Skin of body (tissue), 2 donors: ENCODE data around the gene UBTD1. TPM values are rescaled to one million over a fixed set of nuclear protein-coding genes. Genes with fewer than 3 reads are reported as not detected.
"Not testable (repeated sequence)": the region's sequence is repeated elsewhere in the genome, so short reads cannot be mapped to it uniquely, and the experiment has no call there.

Experiments
- DNase-seq: peaks from one replicate; lab custom pipeline; 2025; lab: John Stamatoyannopoulos, UW
- total RNA-seq: library from RNA; depleted of rRNA; stranded (reverse); fragments of >200 nt; gene quantifications from one replicate; pipeline ENCODE4 v1.2.3, GENCODE V29; 2014

The UBTD1 gene
- total RNA-seq, 1 donor from 2014 or later, result 5.6 TPM

DNA sequence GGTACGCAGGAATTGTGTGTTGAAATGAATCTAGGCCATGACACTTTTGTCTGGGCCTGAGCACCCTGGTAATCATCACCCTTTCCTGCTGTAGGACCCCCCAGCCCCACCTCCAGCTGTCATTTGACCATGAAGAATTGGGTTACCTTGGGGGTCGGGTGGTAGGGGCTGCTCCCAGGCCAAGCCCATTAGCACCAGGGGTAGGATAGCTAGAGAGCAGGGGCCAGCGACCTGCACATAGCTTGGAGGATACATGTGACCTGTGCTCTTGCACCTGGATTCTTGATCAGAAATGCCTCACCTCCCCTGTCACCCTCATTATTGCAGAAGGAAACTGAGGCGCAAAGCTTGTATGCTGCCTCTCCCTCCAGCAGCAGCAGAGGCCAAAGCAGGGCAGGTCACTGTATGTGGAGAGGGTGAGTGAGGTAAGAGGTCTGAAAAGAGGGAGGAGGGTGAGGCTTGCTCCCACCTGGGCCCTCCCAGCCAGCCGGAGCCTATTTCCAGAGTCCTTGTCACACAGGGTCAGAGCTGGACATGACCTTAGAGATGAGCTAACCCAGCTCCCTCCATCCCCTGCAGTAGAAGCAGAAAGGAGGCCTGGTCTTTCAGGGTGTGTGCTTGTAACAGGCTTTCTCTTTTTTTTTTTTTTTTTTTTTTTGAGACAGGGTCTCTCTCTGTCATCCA is 38.6 kb downstream of the UBTD1 start:
- DNase-seq, result no peak

DNA sequence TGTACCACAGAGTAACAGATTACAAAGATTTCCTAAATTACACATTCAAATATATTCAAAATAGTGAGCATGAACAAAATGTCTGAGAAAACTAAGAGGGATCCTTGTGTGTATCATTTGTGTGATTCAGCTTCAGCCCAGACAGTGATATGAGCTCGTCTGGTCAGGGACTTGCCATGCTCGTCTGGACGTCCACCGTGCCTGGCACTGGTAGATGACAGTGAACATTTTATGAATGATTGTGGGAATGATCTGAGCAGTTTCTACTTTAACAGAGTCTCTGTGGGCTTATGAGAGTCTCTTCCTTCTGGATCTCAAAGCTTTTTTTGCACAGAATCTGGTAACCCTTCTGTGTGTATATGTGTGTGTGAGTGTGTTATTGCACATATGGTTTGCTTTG is 39.7 kb downstream of the UBTD1 start:
- DNase-seq, result no peak

DNA sequence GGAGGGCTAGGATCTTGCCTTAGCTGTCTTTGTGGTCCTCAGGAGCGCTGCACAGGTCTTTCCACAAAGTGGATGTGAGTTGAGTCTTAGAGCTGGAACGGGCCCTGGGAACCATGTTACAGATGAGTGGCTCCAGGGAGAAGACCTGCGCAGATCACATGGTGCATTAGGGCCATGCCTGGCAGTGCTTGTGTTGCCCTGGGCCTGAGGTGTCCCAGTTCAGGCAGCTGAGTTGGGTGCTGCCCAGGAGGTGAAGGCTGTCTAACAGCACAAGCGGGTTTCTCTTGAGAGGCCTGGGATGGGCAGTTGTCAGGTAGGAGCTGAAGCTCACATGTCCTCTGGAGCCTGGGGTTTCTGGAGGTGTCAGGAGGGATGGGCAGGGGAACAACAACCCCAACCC is 40.1 kb downstream of the UBTD1 start:
- no peak for DNase-seq

DNA sequence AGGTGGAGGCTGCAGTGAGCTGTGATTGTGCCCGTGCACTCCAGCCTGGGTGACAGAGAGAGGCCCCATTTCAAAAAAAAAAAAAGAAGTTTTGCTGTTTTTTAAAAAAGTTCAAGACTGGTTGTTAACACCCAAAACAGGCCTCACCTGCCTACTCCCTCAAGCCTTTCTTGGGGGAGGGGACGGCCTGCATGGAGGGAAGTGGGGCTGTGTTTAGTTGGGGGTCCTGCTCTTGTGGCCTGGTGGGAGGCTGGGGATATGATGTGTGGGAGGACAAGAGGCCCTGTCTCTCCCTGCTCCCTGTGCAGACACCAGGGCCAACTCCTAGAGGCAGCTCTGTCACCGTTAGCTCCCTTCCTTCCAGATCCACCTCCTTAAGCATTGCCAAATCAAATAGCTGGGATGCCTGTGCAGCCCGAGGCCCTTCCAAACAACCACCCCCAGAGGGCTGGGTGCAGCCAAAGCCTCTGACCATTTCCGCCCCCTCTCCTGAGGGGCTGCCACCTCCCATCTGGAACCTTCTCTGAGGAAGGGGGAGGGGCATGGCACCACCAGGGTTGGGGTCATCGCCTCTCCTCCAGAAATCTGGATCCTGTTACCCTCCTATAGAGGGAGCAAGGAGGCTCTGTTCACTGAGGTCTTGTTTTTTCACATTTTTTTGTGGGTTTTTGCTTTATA is 40.9 kb downstream of the UBTD1 start:
- no peak for DNase-seq

DNA sequence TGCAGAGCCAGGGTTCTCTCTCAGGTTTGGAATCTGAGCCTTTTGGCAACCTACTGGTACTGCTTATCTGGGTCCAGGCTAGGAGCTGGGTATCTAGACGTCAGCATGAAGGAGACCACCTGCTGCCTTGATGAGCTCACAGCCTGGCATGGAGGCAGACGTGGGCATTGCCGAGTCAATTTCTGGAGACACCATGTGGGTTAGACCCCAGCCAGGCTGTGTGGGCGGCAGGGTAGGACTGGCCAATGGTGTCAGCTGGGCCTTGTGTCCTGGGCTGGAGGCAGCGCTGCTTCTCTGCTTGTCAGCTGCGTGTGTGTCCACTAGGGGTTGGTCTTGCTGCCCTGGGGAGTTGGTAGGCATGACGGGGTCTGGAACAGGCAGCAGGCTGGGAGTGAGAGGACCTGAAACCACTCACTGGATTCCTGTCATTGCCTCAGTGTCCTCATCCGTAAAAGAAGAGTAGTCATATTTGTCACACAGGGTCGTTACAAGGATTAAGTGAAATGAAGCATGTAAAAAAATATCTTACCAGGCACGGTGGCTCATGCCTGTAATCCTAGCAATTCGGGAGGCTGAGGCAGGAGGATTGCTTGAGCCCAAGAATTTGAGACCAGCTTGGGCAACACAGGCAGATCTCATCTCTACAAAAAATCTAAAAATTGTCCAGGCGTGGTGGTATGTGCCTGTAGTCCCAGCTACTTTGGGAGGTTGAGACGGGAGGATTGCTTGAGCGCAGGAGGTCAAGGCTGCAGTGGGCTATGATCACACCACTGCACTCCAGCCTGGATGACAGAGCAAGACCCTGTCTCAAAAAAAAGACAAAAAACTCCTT is 42.2 kb downstream of the UBTD1 start:
- no peak for DNase-seq

DNA sequence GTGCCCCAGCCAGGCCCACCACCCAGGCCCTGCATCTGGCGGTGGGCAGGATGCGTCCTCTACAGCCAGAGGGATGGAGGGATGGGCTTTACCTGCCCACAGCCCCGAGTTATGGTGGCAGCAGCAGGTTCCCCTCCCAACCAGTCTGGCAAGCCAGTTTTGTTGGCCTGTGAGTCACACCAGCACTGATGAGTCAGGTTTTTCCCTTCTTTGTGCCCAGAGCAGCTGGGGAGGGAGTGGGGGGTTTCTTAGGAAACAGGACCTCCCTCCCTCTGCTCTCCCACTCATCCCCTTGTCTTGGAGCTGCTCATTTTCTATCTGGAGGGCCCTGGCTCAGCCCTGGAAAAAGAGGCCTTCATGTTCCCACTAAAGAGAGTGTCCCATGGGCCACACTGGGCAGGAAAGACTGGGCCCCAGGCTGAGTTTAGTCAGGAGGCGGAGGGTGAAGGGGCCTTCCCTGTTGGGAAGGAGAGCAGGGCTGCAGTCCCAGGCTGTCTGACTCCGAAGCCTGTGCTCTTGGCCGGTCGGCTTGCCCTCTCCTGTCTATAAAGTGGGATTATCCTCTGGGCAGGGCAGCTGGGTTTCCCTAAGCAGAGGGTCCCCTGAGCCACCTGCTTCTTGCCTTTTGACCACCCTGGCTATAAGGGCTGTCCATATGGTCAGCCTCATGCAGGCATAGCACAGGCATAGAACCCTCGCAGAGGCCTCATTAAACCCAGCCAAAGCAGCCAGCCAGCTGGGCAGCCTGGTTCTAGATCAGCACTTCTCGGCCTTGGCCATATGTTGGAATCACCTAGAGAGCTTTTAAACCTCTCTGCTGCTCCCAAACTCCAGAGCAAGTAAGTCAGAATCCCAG is 43.7 kb downstream of the UBTD1 start:
- DNase-seq, result peak; percentile 88

DNA sequence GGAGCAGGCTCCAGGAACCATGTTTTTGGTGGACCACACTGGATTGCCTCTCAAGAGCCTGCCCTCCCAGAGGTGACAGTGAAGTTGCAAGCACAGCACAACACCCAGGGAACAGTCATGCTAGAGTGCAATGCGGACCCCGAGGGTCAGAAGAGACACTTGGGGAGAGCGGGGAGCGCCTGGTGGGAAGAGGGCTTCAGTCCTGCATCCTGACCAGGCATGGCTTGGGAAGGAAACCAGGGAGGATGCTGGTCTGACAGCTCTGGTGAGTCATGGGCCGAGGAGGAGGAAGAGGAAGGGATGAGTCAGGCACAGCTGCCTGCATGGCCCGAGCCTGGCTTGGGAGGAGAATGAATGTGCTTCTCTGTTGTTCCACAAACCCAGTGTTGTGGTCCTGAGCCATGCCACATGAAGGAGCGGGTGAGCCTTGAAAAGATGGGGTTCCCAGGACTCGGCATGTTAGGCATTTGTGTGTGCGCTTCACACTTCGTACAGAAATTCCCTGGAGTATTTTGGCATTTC is 44.4 kb downstream of the UBTD1 start:
- peak; percentile 67 for DNase-seq

DNA sequence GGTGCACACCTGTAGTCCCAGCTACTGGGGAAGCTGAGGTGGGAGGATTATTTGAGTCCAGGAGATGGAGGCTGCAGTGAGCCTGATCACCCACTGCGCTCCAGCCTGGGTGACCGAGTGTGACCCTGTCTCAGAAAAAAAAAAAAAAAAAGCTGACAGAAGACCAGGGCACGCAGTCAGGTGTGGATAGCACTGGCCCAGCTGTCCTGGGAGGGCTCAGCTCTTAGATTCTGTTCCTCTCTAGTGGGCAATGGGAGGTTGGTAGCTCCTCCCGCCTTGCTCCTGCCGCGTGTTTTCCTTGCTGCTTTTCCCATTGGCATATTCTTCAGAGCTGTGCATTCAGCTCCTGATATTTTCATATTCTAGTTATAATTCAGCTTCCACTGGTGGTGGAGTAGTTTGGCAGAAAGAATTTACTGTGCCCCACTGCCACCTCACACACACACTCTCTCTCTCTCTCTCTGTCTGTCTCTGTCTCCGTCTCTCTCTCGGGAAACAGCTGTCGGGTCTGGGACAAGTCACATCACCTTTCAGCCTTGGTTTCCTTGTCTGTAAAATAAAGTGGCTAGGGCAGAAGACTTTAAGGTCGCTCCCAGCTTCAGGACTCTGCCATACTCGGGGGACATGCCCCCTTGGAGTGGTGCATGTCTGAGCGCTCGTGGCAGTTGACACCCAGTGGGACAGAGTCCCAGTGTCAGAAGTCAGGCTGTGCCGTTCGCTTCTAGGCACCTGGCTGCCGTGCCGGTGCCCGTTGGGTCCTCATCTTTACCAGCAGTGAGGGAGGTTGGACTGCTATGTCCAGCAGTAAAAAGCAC is 47.9 kb downstream of the UBTD1 start:
- DNase-seq, result no peak

DNA sequence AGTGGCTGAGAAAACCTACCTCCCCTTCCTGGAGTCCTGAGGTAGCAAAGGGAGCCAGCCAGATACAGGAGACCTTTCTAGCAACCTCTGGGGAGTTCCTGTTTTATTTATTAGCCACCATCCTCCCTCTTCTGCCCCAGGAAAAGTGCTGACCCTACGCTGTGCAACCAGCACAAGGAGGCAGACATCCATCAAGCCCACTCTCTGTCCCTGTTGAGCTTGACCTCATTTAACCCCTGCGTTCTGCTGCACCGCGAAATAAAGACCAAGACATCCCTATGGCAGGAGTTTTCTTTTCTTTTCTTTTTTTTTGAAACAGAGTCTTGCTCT is 48.5 kb downstream of the UBTD1 start:
- no peak for DNase-seq

DNA sequence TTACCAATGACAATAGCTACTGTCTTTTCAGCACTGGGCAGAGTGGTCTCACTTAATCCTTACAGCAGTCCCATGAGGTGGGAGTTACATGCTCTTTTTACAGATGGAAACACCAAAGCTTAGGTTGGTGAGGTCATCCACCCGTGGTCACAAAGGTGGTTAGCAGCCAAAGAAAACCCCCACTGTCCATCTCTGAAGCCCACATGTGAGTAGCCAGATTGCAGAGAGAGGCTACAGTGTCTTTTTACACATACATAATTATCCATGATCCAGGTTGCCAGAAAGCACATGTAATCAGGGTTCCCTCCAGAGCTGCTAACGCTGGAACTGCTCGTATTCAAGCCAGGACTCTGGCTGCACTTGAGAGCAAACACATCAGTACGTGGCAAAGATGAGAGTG is 49.2 kb downstream of the UBTD1 start:
- DNase-seq, result no peak

DNA sequence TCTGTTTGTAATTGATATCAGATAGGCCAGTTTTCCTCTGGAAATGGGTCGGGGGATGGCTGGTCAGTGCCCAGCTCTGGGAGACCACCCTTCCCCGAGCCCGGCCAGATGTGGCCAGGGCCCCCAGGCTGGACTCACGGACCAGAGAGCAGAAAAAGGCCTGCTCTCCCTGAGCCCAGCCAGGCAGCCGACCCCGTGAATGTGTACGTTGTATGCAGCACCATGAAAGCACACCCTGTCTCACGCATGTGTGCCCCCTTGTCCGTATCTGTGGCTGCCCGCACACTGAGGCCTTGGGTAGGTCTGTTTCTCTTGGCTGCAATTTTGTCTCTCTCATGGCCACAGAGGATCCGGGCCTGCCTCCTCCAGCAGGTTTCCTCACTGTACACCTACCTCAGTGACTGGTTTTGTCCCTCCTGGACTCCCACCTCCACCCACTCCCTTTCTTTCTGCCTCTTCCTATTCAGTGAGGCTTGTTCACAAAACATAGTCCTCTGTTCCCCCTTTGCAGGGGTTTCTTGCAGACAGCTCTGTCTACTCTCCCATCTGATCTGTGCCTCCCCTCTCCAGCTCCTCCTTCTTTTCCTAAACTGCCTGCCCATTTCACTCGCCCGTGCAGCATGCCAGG is 50.2 kb downstream of the UBTD1 start:
- DNase-seq, result no peak

DNA sequence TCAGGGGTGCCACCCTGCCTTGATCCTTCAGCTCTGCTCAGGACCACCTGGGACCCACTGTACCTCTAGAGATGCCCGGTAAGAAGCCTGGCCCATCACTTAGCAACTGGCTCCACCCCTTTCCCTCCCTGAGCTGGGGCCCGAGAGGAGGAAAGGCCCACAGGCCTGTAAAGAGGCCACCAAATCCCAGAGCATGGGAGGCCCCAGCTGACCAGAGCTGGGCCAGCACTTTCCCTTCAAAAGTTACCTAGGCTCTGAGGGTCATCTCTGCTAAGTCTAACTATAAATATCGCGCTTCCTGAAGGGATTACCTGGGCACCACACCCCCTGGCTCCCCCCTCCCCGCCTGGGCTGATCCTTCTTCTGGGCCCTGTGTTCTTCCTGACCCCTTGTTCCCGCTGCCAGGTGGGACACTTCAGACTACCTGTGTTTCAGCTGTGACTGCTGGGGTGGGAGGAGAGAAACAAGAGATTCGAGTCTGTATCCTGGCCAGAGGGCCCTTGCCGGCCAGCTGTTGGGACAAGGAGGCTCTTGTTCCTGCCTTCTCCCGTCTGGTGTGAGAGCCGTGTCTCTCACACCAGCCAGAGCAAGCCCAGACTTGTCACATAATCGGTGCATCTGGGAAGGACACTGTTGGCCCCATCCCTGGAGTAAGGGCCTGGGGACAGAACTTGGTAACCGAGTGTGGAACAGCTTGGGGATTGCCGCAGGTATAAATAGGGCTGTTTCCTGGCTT is 51.0 kb downstream of the UBTD1 start:
- DNase-seq, result no peak

DNA sequence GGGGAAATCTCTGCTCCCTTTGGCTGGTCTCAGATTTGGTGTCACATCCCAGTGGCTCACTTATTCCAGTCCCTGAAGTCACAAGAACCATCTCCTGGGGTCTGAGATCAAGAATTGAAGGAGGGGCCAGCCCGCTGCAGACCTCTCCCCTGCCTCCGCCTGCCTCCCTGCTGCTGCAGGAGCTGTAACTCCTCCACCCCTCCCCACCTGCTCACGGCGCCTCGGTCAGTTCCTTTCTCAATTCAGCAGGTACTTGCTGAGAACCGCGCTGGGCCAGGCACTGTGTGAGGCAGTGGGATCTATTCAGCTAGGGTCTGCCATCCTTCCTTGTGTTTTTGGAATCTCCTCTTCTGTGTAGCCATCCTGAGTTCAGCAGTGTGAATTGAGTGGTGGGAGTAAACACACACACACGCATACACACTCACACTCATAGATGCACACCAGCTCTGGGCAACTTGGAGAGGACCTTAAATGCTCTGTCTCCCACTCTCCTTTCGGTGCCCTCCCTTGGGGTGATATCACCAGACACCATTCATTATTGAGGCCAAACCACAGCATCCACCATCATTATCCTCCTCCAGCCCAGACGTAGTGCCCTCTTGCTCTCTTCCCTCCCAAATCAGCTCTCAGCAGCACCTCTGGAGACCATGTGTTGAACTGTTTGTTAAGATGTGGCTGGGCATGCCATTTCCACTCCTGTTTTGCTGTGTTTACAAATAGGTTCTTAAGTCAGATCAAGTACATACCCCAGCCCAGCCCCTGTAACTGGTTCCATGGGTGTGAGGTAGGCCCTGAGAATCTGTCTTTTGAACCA is 51.8 kb downstream of the UBTD1 start:
- no peak for DNase-seq

DNA sequence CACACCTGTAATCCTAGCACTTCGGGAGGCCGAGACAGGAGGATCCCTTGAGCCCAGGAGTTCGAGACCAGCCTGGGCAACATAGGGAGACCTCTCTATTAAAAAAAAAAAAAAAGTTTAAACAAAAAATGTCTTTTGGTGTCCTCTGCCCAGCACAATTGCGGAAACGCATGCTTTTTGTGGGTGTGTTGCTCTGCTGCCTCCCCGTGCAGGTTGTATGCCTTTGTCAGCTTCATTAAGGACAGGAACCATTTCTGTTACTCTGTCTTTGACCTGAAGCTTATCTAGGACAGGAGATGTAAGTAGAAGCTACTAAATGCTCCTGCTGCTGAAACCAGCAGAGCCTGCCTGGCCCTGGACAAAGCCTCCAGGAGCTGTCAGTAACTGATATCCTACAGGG is 52.5 kb downstream of the UBTD1 start:
- no peak for DNase-seq

DNA sequence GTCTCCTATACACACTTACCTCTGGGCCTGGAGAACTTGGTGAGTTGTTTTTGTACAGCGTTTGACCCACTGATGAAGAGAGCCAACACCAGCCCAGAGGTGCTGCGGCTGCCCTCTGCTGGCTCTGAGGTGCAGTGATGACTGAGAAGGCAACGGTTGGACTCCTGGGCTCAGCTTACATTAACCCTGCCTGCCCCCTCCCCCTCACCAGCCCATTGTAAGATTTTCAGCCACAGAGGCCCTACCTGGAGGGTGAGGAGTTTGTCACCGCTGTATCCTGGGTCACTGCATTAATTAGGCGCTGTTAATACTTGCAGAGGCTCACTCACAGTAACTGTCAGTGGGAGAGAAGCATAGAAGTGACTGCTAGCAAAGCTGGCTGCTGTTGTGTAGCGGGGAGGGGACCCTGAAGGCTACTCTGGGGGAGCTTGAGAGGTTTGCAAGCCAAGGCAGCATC is 54.9 kb downstream of the UBTD1 start:
- peak; percentile 25 for DNase-seq

DNA sequence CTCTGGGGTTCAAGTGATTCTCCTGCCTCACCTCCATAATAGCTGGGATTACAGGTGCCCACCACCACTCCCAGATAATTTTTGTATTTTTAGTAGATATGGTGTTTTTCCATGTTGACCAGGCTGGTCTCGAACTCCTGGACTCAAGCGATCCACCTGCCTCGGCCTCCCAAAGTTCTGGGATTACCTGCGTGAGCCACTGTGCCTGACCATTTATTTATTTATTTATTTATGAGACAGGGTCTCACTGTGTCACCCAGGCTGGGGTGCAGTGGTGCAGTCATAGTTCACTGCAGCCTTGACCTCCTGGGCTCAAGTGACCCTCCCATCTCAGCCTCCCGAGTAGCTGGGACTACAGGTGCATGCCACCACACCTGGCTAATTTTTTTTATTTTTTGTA is 55.6 kb downstream of the UBTD1 start:
- DNase-seq, result not testable (repeated sequence)

DNA sequence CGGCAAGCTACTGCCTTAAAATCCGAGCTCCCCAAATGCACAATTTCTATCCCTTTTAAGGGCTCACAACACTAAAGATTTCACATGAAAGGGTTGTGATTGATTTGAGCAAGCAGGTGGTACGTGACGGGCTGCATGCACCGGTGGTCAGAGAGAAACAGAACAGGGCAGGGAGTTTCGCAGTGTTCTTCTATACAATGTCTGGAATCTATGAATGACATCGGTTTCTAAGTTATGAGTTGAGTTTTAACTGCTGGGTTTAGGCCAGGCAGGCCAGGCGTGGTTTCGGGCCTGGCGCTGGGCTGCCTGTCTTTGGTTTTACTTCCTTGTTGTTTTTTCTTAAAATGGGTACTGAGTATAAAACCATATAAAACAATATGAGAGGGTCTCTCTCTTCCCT is 56.8 kb downstream of the UBTD1 start:
- DNase-seq, result not testable (repeated sequence)

DNA sequence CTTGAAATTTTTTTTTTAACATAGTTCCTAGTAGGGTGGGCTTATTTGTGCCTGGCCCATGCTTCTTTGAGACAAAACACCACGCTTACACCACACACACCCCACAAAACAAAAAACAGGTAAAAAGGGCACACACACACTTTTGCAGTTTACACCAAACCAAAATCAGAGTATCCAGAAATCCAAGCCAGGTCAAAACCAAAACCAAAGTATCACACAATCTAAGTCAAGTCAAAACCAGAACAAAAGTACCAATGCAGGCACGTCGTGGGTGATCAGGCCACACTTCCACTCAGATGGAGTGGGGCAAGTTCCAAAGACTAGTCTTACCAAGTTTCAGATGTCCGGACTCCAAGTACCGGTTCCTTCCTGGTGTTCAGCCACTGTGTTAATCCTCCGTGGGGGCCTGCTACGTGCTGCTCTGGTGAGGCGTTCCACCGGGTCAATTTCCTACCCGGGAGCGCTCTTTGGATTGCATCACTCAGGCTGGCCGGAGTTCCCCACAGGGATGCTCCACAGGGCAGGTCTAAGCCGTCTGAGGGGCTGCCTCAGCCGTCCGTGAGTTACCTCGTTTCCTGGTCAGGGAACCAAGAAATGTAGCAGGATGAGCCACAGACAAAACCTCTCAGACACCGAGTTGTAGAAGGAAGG is 62.1 kb downstream of the UBTD1 start:
- not testable (repeated sequence) for DNase-seq
